DMS153 treated with DMSO at 0.1 percent for 48 hours (cell line): ENCODE results near the gene PTDSS2.
"Not testable (repeated sequence)": the region's sequence is repeated elsewhere in the genome, so short reads cannot be mapped to it uniquely, and the experiment has no call there.

Source experiments
- DNase-seq: peaks from one replicate; lab custom pipeline; 2025; ENCODE audit not compliant: unreplicated experiment; lab: John Stamatoyannopoulos, UW

PTDSS2 gene

DNA sequence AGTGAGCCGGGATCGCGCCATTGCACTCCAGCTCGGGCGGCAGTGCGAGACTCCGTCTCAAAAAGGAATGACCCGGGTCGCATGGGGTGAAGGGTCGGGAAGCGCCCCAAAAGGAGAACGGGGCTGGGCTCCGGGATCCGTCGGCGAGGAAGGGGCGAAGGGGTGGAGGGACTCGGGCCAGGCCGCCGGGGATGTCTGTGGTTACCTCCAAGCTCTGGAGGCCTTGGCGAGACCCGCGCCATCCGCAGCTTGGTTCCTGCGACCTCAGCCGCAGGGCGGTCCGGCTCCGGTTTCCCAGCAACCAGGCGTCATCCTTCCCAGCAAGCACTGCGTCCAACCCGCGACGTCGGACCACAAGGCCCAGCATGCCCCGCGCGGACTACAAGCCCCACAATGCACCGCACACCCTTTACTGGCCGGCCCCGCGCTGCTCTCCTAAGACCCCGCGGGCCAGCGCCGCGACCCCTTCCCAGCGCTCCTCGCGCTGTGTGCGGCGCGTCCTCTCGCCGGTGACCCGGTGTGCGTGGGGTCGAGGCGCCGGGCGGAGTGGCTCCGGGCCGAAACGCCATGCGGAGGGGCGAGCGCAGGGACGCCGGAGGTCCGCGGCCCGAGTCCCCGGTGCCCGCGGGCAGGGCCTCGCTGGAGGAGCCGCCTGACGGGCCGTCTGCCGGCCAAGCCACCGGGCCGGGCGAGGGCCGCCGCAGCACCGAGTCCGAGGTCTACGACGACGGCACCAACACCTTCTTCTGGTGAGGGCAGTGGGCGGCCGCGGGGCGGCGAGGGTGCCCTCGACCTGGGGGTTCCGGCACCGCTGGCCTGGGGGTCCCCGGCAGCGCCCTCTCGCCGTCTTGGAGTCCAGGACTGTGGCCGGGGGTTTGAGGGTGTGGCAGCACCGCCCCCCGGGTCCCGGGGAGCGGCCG lies at the start of gene PTDSS2:
Gene PTDSS2 (plus strand): TSS at position 391 of the 920 bp plus-strand sequence. CDS start 177 bp downstream, at position 568.
- peak; percentile 92 for DNase-seq

DNA sequence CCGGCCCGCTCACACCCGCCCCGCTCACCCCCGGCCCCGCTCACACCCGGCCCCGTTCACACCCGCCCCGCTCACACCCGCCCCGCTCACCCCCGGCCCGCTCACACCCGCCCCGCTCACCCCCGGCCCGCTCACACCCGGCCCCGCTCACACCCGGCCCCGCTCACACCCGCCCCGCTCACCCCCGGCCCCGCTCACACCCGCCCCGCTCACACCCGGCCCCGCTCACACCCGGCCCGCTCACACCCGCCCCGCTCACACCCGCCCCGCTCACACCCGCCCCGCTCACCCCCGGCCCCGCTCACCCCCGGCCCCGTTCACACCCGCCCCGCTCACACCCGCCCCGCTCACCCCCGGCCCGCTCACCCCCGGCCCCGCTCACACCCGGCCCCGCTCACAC lies 48.9 kb upstream of the PTDSS2 start:
- not testable (repeated sequence) for DNase-seq

DNA sequence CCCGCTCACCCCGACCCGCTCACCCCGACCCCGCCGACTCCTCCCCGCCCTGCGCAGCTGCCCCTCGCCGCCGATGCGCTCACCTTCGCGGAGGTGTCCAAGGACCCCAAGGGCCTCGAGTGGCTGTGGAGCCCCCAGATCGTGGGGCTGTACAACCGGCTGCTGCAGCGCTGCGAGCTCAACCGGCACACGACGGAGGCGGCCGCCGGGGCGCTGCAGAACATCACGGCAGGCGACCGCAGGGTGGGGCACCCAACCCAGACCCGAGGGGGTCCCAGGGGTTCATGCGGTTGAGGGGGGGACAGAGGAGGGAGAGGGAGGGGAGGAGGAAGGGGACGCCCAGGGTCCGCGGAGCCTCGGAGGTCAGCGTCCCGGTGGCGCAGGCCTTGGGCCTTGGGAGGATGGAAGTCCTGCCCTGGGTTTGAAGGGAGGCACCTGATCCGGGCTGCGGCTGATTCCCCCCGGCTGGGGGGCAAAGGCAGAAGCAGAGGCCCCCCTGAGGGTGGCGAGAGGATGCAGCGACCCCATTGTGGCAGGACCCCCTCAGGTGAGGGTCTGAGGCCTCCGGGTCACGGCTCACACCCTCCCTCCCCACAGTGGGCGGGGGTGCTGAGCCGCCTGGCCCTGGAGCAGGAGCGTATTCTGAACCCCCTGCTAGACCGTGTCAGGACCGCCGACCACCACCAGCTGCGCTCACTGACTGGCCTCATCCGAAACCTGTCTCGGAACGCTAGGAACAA lies 46.9 kb upstream of the PTDSS2 start:
- no peak for DNase-seq

DNA sequence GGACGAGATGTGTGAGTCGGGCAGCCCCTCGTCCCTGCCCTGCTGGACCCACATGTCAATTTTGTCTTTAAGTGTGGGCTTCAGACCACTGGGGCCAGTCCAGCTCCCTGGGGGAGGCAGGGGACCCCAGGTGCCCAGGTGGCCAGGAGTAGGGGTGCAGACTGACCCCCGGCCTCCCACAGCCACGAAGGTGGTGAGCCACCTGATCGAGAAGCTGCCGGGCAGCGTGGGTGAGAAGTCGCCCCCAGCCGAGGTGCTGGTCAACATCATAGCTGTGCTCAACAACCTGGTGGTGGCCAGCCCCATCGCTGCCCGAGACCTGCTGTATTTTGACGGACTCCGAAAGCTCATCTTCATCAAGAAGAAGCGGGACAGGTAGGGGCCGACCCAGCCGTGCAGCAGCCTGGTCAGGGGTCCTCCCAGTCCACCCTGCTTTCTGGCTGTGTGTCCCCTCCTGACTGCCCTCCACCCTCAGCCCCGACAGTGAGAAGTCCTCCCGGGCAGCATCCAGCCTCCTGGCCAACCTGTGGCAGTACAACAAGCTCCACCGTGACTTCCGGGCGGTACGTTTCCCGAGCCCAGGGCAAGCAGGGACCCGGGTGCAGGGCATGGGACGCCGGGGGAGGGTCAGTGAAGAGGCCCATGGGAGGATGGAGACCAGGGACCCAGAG lies 46.2 kb upstream of the PTDSS2 start:
- no peak for DNase-seq

DNA sequence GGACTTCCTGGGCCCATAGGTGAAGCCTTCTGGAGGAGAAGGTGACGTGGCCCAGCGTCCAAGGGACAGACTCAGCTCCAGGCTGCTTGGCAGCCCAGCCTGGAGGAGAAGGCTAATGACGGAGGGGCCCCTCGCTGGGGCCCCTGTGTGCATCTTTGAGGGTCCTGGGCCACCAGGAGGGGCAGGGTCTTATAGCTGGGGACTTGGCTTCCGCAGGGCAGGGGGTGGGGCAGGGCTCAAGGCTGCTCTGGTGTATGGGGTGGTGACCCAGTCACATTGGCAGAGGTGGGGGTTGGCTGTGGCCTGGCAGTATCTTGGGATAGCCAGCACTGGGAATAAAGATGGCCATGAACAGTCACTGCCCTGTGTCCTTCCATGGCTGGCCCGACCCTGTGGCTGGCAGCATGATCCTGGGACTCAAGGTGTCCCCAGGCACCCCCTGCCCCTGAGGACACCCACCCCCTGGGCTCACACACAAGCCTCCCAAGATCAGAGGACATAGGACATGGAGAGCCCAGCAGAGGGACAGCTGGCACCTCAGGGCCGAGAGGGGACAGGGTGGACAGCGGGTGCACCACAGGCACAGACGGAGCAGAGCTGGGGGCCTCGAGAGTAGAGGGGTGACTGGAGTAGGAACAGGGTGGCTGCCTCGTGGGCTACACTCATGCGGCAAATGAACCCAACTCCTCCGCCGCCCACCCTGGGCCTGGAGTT lies 45.4 kb upstream of the PTDSS2 start:
- no peak for DNase-seq

DNA sequence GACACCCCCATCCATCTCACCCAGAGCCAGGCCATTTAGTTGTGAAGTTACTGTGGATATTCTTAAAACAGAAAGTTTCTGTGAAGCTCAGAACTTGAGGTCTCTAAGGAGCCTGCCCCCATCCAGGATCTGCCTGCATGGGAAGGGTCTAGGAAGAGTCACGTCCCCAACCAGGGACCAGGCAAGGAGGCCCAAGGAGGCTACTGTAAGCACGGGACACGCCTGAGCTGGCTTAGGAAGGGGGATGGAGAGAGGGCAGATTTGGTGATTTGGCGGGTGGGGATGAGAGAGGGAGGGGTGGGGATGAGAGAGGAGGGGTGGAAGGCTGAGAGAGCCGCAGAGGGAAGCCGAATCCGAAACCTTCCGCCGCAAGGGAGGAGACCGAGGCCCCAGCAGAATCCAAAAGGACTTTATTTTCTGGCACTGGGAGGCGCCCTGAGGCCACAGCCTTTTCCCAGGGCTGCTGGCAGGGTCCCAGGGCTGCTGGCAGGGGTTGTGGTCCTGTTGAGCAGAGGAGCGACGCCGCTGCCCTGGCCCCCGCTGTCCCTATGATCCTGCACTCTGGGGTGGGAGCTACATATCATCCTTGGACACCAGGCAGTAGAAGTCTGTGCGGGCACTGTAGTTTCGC lies 44.6 kb upstream of the PTDSS2 start:
- DNase-seq, result no peak

DNA sequence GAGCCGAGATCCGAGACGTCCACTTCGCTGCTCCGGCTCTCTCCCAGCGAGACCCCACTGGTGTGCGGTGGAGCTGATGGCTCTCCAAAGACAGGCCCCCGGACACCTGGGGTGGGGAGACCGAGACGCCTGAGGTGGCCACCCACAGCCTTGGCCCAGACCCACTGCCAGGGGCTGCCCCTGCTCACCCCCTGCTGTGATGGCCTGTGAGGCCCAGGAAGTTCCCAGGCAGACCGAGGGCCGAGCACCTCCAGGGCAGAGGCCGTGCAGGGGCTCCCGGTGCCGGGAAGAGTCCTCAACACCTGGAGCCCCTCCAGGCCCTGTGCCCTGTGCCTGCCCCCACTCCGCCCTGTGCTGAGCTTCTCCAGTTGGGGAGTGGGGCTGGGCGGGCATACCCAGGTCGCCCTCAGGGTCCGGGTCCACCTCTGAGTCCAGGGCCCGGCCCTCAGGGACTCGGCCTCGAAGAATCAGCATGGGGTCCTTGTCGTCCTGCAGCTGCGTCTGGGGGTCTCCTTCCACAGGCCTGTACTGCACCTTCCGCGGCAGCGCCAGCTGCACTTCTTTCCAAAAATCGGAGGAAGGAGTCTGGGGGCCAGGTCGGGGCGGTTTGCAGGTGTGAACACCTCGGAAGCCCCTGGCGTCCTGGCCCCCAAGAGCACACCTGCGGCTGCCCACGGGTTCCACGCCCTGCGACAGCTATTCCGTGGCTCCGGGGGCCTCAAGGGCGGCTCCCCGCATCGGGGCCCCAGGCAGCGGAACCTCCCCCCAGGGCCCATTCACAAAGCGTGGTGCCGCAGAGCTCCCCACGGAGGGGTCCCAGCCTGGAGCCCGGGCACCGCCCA lies 43.9 kb upstream of the PTDSS2 start:
- DNase-seq, result no peak

DNA sequence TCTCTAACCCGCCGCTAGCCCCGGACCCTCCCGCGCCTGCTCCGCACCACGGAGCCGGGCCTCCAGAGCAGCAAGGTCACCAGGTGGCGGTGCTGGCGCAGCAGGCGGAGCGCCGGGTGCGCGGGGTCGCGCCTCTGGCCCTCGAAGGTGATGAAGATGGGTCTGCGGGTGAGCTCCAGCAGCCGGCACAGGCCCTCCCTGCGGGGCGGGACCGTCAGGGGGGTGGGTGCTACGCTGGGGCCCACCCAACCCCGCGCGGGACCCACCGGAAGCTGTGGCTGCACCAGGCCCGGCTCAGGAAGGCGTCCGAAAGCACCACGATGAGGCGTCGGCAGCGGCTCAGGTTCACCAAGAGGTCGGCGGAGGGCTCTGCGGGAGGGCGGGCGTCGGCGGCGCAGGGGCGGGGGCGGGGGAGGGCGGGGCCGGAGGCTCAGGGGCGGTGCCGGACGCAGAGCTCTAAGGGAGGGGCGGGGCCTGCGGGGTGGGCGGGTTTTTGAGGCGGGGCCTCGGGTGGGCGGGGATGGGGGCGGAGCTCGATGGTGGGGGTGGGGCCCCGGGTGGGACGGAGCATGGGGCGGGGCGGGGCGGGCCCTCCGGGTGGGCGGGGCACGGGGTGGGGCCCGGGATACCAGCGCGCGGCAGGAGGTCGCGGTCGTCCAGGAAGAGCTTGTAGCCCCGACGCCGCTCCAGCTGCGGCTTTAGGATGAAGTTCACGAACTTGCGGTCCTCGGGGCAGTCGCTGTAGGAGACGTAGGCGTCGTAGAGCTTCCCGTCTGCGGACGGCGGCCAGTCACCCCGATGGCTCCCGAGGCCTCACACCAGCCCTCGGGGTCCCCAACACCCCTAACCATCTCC lies 43.1 kb upstream of the PTDSS2 start:
- DNase-seq, result no peak

DNA sequence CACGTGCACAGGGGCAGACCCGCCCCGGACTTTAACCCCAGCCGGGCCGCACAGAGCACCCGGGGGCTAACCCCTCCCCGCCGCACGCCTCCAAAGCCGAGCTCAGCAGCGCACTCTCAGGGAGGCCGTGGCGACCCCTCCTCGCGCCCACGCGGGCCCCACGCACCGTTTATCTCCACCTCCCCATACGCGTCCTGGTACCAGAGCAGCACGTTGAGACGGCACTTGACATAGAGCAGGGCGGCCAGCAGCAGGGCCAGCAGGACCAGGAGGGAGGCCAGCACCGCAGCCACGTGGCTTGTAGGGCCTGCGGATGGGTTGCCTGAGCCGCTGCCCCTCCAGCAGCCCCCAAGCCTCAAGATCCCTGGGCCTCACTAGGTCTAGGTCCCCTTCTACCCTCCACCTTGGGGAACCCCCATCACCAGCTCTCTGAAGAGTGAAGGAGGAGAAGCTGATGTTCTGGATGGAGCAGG lies 42.4 kb upstream of the PTDSS2 start:
- DNase-seq, result no peak

DNA sequence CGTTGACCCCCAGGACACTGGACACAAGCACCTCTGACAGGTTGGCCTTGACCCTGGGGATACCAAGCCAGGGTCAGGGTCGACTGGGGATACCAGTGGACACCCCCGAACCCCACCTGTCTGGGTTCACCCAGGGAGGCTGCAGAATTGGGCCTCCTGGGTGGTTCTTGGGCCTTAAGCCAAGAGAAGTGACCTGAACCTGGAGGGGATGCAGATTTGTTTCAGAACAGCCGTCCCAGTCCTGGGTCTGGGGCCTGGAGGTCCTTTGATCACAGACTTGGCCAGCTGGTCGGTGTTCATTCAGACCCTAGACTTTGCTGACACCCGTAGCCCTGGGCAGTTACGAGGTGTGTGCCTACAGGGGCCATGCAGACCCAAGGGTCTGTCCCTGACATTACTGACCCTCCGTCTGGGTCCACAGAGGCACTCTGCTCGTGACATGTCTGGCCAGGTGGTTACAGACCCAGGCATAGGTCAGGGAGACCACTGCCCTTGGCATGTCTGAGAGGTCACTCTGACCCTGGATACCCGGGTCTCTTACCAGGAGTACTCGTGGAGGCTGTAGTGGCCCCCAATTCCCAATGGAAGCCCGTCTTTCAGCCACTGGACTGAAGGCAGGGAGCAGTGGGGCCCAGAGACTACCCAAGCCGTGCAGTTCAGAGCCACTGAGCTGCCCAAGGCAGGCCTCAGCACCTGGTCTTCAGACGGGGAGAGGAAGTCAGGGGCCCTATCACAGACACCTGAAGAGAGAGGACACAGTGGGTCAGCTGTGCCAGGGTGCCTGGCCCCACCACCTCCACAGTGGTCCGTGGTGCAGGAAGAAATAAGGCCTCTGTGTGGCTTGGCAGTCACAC lies 41.7 kb upstream of the PTDSS2 start:
- no peak for DNase-seq

DNA sequence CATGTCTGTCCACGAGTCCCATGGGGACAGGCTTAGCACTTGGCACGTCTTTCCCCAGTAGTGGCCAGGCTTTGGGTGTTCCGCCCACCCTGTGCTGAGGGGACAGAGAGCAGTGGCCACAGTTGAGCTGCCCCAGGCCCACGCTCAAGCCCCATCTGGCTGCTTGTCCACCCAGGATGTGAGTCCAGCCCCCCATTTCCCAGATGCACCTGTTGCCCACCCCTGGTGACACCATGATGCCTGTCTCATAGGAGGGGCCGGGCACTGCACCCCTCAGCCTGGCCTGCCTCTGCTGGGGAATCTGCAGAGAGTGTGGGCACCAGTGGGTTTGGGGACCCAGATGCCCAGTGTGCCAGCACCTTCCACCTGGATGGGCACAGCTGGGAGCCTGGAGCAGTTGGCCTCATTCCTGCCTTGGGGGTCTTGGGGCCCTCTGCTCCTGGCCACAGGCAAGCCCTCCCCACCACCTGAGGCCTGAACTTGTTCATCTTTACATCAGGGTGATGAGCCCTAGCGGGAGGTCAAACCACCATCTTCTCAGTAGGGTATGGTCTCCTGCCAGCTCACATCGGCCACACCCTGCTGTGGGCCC lies 41.0 kb upstream of the PTDSS2 start:
- no peak for DNase-seq

DNA sequence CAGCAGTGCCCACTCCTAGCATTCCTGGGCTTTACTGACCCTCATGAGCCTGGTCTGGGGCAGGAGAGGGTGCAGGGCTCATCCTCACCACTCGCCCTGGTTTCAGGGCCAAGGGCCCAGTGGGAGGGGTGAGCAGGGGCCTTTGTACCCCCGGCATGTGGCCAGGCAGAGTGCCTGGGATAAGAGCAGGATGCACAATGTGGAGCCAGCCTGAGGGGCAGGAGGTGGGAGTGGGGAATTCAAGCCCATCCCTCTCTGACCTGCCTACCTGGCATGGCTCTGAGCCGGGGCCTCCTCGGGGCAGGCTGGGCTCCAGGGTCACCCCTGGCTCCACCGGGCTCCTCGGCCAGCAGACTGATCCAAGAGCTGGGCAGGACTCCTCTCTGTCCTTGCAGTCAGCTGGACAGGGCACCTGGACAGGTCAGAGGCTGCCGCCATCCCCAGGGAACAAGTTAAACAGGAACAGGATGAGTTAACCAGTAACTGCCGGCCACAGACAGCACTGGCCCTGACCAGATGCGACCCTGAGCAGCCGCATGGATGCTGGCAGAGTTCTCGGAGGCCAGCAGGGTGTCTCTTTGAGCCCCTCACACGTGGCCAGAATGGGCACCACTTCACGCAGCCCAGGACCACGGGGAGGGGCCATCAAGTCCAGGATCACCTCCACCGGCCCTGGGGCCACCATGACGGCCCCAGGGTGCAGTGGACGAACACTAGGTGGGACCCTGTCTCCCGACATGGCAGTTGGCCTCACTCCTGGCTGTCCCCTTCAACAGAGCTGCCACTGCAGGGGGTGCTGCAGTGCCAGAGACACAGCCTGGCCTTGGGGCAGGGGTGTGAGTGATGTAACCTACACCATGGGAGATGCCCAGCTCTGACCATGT lies 40.2 kb upstream of the PTDSS2 start:
- DNase-seq, result no peak

DNA sequence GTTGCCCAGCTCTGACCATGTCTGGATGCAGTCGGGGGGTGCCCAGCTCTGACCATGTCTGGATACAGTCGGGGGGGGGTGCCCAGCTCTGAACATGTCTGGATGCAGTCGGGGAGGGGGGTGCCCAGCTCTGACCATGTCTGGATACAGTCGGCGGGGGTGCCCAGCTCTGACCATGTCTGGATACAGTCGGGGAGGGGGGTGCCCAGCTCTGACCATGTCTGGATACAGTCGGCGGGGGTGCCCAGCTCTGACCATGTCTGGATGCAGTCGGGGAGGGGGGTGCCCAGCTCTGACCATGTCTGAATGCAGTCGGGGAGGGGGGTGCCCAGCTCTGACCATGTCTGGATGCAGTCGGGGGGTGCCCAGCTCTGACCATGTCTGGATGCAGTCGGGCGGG lies 39.4 kb upstream of the PTDSS2 start:
- DNase-seq, result not testable (repeated sequence)

DNA sequence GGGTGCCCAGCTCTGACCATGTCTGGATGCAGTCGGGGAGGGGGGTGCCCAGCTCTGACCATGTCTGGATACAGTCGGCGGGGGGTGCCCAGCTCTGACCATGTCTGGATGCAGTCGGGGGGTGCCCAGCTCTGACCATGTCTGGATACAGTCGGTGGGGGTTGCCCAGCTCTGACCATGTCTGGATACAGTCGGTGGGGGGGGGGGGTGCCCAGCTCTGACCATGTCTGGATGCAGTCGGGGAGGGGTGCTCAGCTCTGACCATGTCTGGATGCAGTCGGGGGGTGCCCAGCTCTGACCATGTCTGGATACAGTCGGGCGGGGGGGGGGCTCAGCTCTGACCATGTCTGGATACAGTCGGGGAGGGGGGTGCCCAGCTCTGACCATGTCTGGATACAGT lies 38.6 kb upstream of the PTDSS2 start:
- DNase-seq, result not testable (repeated sequence)

DNA sequence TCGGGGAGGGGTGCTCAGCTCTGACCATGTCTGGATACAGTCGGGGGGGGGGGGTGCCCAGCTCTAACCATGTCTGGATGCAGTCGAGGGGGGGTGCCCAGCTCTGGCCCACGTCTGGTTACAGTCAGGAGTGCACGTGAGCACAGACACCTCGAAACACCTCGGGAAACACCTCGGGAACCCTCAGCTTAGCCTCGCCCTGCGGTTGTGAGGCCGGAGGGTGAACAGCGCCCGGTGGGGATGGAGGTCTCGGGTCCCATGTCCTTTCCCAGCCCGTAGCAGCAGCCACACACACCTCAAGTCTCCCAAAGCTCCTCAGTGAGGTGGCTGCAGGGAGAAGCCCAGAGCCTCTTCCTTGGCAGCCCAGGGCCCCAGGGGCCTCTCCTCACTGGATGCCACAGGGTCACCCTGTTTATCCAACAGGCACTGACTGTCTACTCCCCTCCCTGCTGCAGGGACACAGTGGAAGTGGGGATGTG lies 37.4 kb upstream of the PTDSS2 start:
- DNase-seq, result no peak
